ENCODE data around the gene RAPGEF5.

DNA sequence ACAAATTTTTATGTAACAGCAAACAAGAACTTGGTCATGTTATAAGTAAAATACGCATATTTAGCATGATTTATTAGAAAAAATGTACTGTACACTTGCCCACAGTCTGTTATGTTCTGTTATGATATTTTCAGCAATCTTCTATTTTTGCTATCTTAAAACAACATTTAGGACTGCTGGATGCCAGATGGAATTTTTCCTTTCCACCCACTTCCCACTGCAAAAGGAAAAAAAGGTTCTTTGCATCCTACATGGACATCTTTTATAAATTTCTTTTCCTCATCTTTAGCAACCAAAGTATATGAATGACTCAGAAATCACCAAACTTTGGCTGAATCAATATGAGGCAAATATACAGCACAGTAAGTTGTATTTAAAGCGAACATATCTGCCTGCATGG, 146.0 kb downstream of the RAPGEF5 start:
- TF ChIP-seq EZH2phosphoT487 (IDR thresholded peaks at IDR 0.05; ENCODE audit: low read length) (no peak), EZH2 (optimal IDR thresholded peaks at IDR 0.05; ENCODE audit: low read depth, low read length) (no peak)
- TF ChIP-seq, protein P1, sequence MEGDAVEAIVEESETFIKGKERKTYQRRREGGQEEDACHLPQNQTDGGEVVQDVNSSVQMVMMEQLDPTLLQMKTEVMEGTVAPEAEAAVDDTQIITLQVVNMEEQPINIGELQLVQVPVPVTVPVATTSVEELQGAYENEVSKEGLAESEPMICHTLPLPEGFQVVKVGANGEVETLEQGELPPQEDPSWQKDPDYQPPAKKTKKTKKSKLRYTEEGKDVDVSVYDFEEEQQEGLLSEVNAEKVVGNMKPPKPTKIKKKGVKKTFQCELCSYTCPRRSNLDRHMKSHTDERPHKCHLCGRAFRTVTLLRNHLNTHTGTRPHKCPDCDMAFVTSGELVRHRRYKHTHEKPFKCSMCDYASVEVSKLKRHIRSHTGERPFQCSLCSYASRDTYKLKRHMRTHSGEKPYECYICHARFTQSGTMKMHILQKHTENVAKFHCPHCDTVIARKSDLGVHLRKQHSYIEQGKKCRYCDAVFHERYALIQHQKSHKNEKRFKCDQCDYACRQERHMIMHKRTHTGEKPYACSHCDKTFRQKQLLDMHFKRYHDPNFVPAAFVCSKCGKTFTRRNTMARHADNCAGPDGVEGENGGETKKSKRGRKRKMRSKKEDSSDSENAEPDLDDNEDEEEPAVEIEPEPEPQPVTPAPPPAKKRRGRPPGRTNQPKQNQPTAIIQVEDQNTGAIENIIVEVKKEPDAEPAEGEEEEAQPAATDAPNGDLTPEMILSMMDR (IDR thresholded peaks at IDR 0.05; ENCODE audit: low read length), result no peak
